Activated CD8-positive, alpha-beta memory T cell treated with anti-CD3 and anti-CD28 coated beads, Interleukin-2, amount 50 U/mL, for 24 hours (primary cell): ENCODE results near the gene TFPI.

Experiments used
- DNase-seq: peaks from one replicate; pipeline ENCODE4 v3.0.0-alpha.2; 2020; ENCODE audit errors: extremely low read depth

Gene TFPI

DNA sequence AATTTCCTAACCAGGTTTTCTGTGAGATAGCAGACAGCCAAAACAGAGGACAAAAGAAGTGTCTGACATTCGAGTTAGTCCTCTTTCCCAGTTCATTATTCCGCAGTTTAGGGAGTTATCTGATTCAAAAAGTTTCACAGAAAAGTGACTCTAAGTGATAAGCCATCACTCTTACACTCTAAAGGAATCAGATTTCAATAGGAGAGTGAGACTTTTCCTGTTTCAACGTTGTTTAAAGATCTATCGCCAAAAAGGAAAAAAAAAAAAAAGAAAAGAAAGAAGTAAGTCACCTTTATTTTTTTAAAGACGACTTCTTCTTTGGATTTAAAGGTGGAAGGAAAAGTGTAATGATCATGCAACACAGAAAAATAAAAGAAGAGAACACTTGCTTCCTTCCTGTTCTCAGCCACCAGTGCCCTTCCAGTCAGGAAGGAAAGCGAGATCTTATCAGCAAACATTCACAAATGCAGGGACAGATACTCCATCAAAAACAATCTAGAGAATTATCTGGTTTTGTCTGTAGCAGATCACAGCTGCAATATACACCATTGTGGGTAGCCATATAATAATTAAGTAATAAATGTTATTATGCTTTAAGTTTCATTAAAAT, 49.8 kb downstream of the TFPI start:
- no peak for DNase-seq

DNA sequence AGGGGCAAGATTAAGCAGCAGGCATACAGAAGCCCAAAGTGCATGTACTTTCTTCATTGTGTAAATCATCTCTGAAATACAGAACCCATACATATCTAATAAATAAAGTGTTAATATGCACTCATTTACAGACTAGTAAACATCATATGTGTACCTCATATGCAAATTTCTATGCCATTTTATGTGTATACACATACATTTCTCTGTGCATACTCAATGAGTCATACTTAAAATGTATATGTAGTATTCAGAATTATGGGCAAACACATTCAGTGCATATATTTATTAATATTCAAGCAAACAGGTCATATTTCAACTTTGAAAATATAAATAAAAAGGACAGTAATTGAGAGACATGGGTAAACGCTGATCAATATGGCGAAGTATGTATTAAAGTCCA, 50.5 kb downstream of the TFPI start:
- no peak for DNase-seq

DNA sequence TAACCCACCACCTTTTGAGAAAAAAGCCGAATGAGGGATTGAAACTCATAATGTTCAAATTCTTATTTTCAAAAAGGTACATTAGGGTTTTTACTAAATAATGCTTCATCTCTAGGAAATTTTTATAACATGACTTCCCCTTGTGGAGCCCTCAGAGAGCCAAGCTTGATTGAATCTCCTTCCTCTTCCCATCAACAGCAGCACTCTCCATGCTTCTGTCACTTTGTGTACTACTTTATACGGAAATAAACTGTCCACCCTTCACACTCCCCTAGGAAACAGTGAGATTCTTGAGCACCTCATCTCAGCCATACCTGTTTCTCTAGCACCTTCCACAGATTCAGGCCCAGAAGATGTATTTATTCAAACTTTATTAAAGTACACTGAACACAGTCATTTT, 51.8 kb downstream of the TFPI start:
- DNase-seq: no peak

DNA sequence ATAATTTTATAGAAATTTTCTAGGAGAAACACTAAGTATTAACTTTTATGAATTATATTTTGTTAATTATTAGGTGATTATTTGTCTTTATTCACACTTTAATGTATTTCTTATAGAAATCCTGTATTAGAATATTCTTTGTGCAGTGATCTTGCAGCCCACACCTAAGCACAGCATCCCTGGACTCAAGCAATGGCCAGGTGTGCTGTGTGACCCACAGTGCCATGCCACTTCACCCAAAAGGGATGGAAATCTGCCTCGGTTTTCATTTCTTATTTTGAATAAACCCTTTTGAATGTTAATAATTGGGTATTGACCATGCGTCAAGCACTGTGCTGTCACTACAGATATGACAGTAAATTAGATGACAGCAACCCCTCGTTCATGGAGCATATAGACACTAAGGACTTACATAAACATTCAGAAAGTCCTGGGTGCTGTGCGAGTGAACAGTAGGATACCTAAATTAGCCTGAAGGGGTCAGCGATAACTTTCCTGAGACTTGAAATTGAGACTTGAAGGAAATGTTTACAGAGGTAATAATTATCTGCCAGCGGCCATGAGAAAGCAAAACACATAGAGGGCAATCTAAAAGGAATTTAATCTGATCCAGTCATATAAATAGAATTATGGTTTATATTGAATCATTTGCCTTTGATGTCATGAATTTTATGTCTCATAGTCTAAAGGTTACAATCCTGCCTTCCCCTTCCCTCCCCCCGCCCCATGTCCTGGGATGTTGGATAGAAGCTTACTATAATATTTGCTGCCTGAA, 53.5 kb downstream of the TFPI start:
- no peak for DNase-seq

DNA sequence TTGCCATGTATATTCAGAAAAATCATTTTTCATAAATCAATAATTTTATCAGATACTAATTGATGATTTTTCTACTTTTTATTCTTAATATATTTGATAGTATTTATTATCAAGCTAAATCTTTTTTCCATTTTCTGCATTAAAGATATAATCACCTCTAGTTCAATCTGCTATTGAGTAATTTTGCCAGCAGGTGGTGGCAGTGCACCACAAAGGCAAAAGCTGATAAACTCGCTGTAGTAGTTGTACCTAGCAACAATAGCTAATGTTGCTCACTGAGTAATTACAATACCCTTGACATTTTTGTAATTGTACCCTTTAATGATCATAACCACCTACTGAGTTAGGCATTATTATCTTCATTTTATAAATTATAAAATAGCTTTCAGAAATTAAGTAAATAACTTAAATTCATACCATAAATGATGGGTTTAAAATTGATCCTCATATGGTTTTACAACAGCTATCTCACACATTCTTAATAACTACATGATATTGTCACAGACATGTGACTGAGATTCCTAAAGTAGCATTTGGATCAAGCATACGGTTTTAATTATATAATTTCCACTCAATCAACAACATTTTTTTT, 54.2 kb downstream of the TFPI start:
- no peak for DNase-seq

DNA sequence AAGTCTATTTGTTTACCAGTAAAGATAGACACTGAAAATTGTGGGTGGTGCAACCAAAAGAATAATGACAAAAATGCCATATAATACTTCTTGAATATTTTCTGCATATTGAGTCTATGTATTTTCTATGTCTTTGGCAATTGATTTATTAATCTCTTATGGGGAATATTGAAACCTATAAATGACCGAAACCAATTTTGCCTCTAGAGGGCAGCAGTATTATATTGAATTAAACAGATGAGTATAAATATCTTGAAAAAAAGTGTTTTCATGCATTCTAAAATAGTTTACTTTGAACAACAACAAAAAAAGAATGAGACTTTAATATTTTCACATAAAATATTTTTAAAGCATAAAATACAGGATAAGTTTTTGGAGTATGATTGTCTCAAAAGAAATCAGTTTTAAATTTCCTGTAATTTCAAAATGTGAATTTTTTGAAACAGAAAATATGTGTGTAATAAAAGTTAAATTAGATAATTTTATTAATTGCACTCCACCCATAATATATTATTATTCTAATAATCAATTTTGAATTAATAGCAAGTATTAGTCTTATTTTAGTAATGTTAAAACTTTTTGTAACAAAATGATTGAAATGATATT, 56.3 kb downstream of the TFPI start:
- DNase-seq: no peak

DNA sequence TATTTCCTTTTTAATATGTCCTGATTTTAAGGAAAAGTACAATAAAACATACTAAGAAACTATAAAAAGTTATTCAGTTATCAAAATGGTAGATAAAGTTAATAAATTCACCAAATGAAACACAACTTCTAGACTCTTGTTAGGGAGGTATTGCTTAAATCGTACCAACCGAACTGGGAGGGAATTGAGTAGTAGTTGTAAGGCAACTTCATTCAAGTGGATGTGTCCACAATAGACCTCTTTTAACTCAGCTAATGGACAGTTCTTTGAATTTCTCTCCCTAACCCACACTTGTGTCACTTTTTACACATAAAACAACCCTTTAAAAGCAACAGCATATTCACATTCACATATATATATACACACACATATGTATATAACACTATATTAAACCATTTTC, 57.1 kb downstream of the TFPI start:
- no peak for DNase-seq

DNA sequence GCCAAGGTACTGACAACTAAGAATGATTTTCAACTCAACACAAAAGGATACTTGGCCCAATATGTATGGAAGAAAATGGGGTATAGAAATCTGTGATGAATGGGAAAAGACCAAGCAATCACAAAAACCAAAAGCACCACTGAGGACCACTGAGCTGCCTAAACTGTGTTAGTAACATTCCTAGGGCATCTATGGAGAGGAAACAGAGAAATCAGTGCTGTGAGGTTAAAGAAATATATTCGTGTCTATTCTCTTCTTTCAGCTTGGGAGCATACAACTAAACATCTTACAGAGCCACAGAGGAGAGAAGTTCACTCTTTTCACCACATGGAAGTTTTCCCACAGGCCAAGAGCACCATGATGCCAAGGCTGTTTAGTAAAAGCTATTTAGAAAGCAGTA, 58.9 kb downstream of the TFPI start:
- DNase-seq: no peak

DNA sequence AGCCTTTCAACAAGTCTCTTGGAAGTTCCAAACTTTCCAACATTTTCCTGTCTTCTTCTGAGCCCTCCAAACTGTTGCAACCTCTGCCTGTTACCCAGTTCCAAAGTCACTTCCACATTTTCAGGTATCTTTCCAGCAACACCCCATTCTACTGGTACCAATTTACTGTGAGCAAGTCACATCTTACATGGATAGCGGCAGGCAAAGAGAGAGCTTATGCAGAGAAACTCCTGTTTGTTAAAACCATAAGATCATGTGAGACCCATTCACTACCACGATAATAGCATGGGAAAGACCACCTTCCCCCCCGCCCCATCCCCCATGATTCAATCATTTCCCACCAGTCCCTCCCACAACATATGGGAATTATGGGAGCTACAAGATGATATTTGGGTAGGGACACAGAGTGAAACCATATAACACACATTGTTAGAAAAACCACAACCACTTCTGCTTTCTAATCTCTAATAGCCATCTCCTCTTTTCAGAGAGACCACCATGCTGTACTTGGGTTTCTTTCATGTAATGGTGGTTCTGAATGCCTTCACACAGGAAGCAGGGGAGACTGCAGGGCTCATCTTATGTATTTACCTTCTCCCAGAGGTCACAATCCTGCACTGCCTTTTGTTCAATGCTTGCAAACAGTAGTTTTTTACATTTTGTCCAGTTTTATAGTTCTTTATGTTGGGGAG, 60.2 kb downstream of the TFPI start:
- no peak for DNase-seq

DNA sequence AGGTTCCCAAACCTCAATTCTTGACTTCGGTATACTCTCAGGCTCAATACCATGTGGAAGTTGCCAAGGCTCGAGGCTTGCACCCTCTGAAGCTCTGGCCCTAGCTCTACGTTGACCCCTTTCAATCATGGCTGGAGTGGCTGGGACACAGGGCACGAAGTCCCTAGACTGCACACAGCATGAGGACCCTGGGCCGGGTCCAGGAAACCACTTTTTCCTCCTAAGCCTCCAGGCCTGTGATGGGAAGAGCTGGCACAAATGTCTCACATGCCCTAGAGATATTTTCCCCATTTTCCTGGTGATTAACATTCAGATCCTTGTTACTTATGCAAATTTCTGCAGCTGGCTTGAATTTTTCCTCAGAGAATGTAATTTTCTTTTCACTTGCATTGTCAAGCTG, 61.1 kb downstream of the TFPI start:
- DNase-seq: no peak

DNA sequence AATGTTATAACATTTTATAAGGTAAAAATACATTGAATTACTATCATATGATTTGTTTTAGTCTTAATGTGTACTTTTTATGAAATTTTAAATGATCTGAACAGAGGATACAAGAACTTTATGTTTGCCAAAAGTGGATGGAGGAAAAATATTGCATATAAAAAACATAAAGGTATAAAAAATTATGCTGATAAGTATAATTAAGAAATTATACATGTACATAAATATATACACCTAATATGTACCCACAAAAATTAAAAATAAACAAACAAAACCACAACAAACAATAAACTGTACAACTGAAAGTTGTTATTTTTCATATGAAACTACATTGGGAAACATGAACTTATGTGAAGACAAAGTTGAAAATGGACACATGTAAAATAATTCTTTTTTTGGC, 68.0 kb downstream of the TFPI start:
- no peak for DNase-seq

DNA sequence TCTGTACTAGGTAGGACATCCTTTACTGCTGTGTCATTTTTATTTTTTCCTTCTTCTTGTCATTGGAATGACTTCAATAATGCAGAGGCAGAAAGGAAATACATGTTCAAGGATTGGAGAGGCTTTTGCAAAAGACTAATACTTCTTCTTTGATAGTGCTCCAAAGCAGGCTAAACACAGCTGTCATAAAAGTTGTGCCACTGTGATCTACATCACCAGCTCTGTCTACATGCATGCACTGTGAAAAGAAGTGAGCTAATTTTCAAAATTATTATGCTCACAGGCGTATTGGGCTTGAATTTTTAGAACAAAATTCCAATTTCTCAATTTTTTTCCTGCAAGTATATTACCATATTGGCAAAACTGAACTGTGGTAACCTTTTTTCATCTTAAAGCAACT, 68.7 kb downstream of the TFPI start:
- DNase-seq: no peak

DNA sequence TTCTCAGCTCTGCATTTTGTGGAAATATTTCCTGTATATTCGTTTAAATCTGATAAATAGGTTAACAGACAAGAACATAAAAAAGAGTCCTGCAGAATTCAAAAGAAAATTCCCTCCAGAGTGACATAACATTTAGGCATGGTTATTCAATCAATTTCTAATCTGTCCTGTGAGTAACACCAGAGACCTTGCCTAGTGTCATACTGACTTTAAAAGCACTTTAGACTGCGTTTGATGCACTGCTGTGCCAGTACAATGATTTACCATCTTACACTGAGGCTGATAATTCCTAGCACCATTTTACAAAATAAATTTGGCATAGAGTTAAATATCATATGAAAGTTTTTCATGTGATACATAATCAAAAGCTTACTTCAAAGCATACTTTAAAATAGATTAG, 70.7 kb downstream of the TFPI start:
- DNase-seq: no peak

DNA sequence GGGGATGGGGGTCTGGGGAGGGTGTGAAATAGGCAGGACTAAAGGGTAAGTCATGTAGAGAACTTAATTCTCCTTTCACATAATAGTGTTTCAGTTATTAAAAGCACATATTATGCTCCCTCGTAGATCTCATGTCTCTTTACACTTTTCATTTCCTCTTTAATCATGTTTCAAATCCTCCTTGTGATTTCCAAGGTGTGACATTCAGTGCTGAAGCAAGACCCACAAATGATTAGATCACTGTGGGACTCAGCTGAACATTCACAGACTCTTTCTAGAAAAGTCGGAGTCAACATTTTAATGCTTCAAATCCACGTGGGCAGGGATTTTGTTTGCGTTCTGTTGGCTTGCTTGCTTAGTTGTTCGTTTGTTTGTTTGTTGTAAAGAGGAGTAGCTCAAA, 71.4 kb downstream of the TFPI start:
- no peak for DNase-seq

DNA sequence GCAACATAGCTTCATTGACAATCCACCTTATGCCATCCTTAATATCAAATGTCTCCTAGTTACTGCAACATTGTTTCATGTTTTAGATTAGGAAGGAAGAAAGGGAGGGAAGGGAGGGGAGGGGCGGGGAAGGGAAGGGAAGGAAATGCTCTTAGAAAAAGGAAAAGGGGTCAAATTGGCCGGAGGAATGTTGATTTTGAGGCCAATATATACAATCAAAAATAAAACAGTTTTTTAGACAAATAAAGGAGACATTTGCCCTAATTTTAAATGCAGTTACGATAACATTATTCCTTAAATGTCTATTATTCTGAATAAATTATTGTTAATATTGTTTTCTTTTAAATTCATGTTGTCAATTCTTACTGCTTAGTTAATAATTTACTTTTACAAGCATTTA, 72.7 kb downstream of the TFPI start:
- DNase-seq: no peak

DNA sequence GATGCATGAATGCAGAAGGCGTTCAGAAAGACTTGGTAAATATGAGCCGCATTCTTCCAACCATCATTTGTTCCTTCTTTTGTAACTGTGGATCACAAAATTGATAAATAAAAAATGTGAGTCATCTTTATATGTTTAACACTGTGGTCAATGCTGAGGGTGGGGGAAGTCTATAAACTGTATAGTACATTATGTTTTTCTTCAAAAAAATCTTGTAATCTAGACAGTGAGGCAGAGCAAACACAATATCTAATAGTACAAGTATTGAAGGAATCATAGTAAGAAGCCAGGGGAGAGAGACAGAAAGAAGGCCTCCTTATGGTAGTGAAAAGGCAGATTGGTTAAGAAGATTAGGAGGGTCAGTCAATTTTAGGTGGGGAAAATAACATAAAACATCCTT, 75.5 kb downstream of the TFPI start:
- no peak for DNase-seq

DNA sequence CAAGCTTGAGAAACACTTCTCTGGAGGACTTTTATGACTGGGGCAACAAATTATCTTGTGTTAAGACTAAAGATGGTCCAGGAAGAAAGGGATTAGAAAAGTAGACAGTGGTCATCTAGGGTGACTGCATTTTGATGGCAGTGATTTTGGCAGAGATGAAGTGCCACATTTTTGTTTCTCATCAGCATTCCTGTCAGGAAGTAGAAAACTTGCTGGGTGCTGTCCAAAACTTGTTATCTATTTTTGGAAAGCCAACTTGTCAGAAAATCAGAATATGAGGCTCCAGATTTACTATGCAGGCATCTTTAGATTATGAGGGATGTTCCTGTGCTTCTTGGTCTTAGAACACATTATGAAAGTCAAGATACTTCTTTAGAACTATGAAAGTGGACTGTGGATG, 77.2 kb downstream of the TFPI start:
- DNase-seq: no peak

DNA sequence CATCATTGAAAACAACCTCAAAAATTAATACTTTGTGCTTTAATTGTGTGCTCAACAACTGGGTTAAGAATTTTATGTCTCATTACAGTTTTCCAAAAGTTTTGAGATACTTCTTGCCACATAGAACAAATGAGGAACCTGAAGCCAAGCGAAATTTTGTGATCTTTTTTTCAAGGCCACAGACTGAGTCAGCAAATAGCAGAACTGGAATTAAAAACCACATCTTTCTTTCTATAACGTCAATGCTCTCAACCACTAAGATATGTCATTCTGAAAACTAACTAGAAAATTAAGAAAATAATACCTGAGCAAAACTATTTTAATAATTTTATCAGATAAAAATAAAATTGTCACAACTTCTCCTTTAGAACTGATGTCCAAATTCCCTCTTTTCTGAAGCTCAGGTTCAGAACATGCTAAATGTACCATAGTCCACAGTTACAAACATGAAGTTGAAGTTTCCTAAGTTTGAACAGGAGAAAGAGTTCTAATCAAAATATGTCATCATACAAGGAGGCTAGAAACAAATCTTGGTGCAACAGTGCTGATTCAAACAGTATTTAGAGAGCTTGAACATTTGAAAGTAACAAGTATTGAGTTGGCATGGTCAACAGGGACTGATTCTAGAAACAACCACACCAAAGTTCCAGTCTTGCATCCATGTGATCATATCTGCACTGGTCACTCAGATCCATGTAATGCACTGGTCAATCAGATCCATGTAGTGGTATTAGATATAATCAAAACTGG, 78.6 kb downstream of the TFPI start:
- DNase-seq: no peak

DNA sequence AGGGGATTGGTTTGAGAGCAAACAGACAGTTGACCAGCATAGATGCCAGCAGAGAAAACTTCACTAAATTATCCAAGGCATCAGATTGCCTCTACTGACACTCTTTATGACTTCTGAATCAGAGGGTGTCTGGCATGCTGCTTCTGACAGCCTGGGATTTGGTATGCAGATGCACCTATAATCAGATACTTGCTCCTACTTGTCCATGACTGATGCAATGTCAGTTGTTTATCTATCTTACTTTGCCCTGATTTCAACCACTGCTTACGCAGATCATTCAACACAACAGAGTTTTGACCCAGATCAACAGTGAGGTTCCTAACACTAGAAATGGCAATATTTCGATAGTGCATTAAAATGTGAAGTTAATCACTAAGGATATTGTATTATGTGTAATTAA, 83.5 kb downstream of the TFPI start:
- DNase-seq: no peak

DNA sequence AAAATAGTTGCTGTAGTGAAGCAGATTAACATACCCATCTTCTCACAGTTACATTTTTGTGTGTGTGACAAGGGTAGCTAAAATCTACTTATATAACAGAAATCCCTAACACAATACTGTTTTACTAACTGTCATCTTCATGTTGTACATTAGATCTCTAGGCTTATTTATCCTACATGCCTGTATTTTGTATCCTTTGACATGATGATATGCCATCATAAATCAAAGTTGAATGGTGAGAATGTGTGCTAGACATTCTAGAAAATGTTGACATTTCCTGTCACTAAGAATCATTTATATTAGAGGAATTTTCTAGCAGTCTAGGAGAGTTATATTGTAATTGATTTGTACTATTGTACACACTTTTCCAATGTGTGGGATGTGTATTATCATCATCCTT, 84.7 kb downstream of the TFPI start:
- no peak for DNase-seq

DNA sequence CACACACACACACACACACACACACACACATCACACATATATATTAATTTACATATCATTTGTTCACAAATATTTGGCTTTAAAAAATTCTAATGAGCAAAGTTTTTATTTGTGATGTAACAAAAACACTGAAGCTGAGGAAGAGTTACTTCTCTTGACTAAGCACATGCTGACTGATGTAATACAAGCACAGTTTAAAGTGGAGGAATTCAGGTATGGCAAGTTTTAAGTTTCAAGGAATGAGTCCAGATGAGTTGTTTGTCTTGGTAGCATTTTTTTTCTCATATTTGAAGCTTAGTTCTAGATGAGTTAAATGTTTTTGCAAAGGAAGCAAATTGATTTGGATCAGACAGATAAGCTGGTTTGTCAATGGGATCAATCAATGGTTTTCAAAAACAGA, 86.0 kb downstream of the TFPI start:
- no peak for DNase-seq
